Measurements from ENCODE around the gene CFAP97D1.
"Not testable (repeated sequence)": the region's sequence is repeated elsewhere in the genome, so short reads cannot be mapped to it uniquely, and the experiment has no call there.

CFAP97D1 gene

GRCh38 chr17:43798024-43798423 is 17.8 kb downstream of the CFAP97D1 start:
- not testable (repeated sequence) for DNase-seq (ENCODE audit: low read depth)

GRCh38 chr17:43799047-43799446 is 18.8 kb downstream of the CFAP97D1 start:
- DNase-seq (ENCODE audit: low read depth) = no peak

- no peak for DNase-seq (ENCODE audit: low read depth)
Observed at GRCh38 chr17:43800736-43801135, 20.5 kb downstream of the CFAP97D1 start.

- DNase-seq (ENCODE audit: low read depth) = no peak
Observed at GRCh38 chr17:43801844-43802243, 21.6 kb downstream of the CFAP97D1 start.

GRCh38 chr17:43803758-43804157 is 23.5 kb downstream of the CFAP97D1 start:
- DNase-seq (ENCODE audit: low read depth) = no peak

- no peak for DNase-seq (ENCODE audit: low read depth)
Observed at GRCh38 chr17:43805117-43805516, 24.9 kb downstream of the CFAP97D1 start.

- no peak for DNase-seq (ENCODE audit: low read depth)
Observed at GRCh38 chr17:43808076-43808475, 27.8 kb downstream of the CFAP97D1 start.

GRCh38 chr17:43809121-43809520 is 28.9 kb downstream of the CFAP97D1 start:
- no peak for DNase-seq (ENCODE audit: low read depth)

- no peak for DNase-seq (ENCODE audit: low read depth)
Observed at GRCh38 chr17:43810226-43810715, 30.0 kb downstream of the CFAP97D1 start.

GRCh38 chr17:43810823-43811222 is 30.6 kb downstream of the CFAP97D1 start:
- no peak for DNase-seq (ENCODE audit: low read depth)

GRCh38 chr17:43812396-43813265 is 32.4 kb downstream of the CFAP97D1 start:
- no peak for DNase-seq (ENCODE audit: low read depth)

- no peak for DNase-seq (ENCODE audit: low read depth)
Observed at GRCh38 chr17:43813386-43813785, 33.2 kb downstream of the CFAP97D1 start.

- DNase-seq (ENCODE audit: low read depth) = no peak
Observed at GRCh38 chr17:43814026-43814425, 33.8 kb downstream of the CFAP97D1 start.

GRCh38 chr17:43814714-43815113 is 34.5 kb downstream of the CFAP97D1 start:
- DNase-seq (ENCODE audit: low read depth) = no peak

GRCh38 chr17:43816336-43817320 is 36.4 kb downstream of the CFAP97D1 start:
- no peak for DNase-seq (ENCODE audit: low read depth)

- DNase-seq (ENCODE audit: low read depth) = no peak
Observed at GRCh38 chr17:43817826-43818225, 37.6 kb downstream of the CFAP97D1 start.

- no peak for DNase-seq (ENCODE audit: low read depth)
Observed at GRCh38 chr17:43818966-43819365, 38.7 kb downstream of the CFAP97D1 start.

- DNase-seq (ENCODE audit: low read depth) = no peak
Observed at GRCh38 chr17:43820759-43821158, 40.5 kb downstream of the CFAP97D1 start.

GRCh38 chr17:43822570-43823190 is 42.4 kb downstream of the CFAP97D1 start:
- DNase-seq (ENCODE audit: low read depth) = no peak

GRCh38 chr17:43823350-43824084 is 43.3 kb downstream of the CFAP97D1 start:
- no peak for DNase-seq (ENCODE audit: low read depth)

GRCh38 chr17:43825567-43825966 is 45.3 kb downstream of the CFAP97D1 start:
- no peak for DNase-seq (ENCODE audit: low read depth)
